Lower leg skin (tissue), 3 donors: ENCODE measurements around the gene BLTP2.

Experiments
- POLR2A ChIP-seq, 2 donors: fragments of 450-650 bp; IDR thresholded peaks; one replicate each; pipeline ENCODE4 v1.6.1; 2016 to 2017; ENCODE audit warnings: antibody characterized with exemption in 2 of 2, mild to moderate bottlenecking in 1 of 2, moderate library complexity in 1 of 2
- TF ChIP-seq, protein P1 (sequence below), 3 donors: fragments of 450-650 bp; IDR thresholded peaks; one replicate each; pipeline ENCODE4 v1.5.1; 2016; ENCODE audit warnings: antibody characterized with exemption in 3 of 3, mild to moderate bottlenecking in 3 of 3, moderate library complexity in 2 of 3

DNA sequence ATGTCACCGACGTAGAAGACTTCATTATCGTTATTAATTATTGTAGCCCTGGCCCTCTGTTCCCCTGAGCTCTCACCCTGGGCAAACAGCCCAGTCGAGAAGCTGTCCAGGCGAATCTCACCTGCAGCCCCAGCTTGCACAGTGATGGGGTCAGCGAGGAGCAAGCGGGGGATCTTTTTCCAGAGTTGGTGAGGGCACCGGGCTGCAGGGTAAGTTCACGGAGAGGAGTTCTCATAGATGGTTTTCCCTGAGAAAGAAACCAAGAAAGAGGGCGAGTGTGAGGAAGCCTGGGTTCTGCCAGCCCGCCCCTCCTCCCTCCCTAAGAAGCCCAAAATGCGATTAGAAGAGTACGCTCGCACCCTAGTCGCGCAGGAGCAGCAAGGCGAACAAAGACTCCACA, 46.6 kb downstream of the BLTP2 start:
- no peak for TF ChIP-seq POLR2A (IDR thresholded peaks at IDR 0.05)
- TF ChIP-seq, protein P1, sequence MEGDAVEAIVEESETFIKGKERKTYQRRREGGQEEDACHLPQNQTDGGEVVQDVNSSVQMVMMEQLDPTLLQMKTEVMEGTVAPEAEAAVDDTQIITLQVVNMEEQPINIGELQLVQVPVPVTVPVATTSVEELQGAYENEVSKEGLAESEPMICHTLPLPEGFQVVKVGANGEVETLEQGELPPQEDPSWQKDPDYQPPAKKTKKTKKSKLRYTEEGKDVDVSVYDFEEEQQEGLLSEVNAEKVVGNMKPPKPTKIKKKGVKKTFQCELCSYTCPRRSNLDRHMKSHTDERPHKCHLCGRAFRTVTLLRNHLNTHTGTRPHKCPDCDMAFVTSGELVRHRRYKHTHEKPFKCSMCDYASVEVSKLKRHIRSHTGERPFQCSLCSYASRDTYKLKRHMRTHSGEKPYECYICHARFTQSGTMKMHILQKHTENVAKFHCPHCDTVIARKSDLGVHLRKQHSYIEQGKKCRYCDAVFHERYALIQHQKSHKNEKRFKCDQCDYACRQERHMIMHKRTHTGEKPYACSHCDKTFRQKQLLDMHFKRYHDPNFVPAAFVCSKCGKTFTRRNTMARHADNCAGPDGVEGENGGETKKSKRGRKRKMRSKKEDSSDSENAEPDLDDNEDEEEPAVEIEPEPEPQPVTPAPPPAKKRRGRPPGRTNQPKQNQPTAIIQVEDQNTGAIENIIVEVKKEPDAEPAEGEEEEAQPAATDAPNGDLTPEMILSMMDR (IDR thresholded peaks at IDR 0.05): no peak
